Fibroblast of villous mesenchyme (primary cell): ENCODE data around the gene LRRIQ1. TPM values are rescaled to one million over a fixed set of nuclear protein-coding genes. Genes with fewer than 3 reads are reported as not detected.

Experiments
- DNase-seq: peaks from one replicate; pipeline ENCODE4 v3.0.0-alpha.2; 2010; ENCODE audit warnings: low read depth
- H3K4me3 ChIP-seq: 2 replicates; pipeline ENCODE4 v1.5.1; 2011; ENCODE audit warnings: low read depth, mild to moderate bottlenecking, low read length
- CTCF ChIP-seq: IDR thresholded peaks from 2 replicates; pipeline ENCODE4 v1.5.1; 2012; ENCODE audit warnings: low read depth, mild to moderate bottlenecking, low read length; ENCODE audit not compliant: insufficient read depth
- total RNA-seq: library from RNA; depleted of rRNA; stranded (reverse); fragments of >200 nt; gene quantifications from 2 replicates; pipeline ENCODE4 v1.2.3, GENCODE V29; 2012

Gene LRRIQ1
- total RNA-seq, 1 donor = under 0.01 TPM

DNA sequence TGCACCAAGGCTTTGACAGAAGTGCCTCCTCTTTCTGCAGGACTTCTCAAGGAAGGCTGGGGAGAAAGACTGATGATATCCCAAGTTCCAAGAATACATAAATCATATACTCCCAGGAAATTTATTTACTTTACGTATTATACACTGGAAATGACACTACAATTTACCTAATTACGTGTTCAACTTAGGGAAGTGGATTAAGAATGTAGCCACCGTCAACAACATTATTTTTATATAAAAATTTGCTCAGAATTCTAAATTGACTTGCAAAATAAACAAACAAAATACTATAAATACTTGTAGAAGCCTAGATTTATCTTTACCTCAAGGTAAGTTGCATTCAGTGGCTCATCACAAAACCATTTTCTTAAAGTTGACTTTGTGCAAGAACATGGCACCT lies 19.0 kb upstream of the LRRIQ1 start:
- DNase-seq = no peak
- no peak overlapping the region for H3K4me3 ChIP-seq
- TF ChIP-seq CTCF = no peak

GRCh38 chr12:85017618-85018017 lies 18.5 kb upstream of the LRRIQ1 start:
- DNase-seq = no peak
- no peak overlapping the region for H3K4me3 ChIP-seq
- TF ChIP-seq CTCF = no peak

GRCh38 chr12:85018098-85018497 lies 18.1 kb upstream of the LRRIQ1 start:
- peak; percentile 13 for DNase-seq
- TF ChIP-seq CTCF = no peak
- H3K4me3 ChIP-seq = no peak overlapping the region

DNA sequence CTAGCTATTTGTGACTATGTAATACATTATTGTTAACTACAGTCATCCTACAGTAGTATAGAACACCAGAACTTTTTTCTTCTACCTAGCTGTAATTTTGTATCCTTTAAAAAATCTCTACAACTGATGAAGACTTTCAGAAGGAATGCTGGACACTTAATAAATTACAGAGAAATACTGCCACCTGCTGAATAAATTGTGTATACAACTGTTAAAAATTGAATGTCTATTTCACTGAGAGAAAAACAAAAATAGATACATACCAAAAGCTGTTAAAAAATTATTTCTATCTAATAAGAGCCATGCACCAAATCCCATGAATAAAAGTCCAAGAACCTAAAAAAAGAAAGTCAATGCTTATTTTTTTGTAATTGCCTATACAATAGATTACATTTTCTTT lies 6.7 kb upstream of the LRRIQ1 start:
- peak; percentile 31 for TF ChIP-seq CTCF
- DNase-seq = peak; percentile 31
- H3K4me3 ChIP-seq = no peak overlapping the region

DNA sequence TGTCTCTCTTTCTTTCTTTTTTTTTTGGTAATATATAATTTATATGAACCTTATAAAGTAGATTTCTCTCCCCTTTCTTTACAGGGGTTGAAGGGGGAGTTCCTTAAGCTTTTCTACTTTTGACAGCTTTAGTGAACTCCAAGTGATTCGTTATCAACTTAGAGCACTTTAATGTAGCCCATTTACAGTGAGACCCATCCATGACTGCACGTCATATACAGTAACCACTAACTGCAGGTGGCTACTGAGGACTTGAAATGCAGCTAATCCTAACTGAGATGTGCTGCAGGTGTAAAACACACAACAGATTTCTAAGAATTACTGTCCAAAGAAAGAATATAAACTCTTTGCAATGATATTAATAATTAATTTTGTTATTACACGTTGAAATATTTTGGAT lies 582 bp downstream of the LRRIQ1 start:
- H3K4me3 ChIP-seq = peak overlapping the region; percentile 59
- no peak for DNase-seq
- no peak for TF ChIP-seq CTCF

GRCh38 chr12:85041395-85041794 lies 5.2 kb downstream of the LRRIQ1 start:
- no peak overlapping the region for H3K4me3 ChIP-seq
- TF ChIP-seq CTCF = no peak
- no peak for DNase-seq

GRCh38 chr12:85043829-85044228 lies 7.7 kb downstream of the LRRIQ1 start:
- no peak overlapping the region for H3K4me3 ChIP-seq
- no peak for DNase-seq
- TF ChIP-seq CTCF = no peak
